GM12891 (cell line): Measurements from ENCODE around the gene HOXD1.

ENCODE experiments used
- PAX5 ChIP-seq: IDR thresholded peaks from 2 replicates; pipeline ENCODE4 v1.6.1; 2011; ENCODE audit warnings: low read length, moderate library complexity, mild to moderate bottlenecking; ENCODE audit not compliant: insufficient read depth, severe bottlenecking
- POLR2AphosphoS5 ChIP-seq: IDR thresholded peaks from 2 replicates; pipeline ENCODE4 v1.6.1; 2011; ENCODE audit warnings: low read depth, low read length, control low read depth

DNA sequence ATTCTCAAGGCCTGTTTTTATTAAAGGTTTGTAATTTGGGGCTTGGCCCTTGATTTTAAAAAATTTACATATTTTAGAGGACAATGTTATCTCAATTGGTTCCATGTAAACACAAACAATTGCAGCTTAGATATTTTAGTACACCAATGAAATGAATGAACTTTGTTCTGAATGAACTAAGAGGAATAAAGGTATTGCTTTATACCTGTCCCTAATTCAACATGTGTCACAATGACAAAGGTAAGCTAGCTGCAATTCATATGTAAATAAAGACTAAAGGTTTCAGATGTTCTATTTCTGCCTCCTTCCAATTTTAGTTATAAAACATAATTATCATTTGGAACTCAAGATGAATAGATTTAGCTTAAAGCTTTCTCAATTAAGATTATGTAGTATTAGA, 11.4 kb downstream of the HOXD1 start:
- TF ChIP-seq PAX5 (no peak), POLR2AphosphoS5 (no peak)
